Ovary (tissue), 9 donors: ENCODE results near the gene RRP1B. TPM values are rescaled to one million over a fixed set of nuclear protein-coding genes. Genes with fewer than 3 reads are reported as not detected.

ENCODE experiments used
- DNase-seq, 5 donors: peaks; one replicate each; pipeline ENCODE4 v3.0.0-alpha.2; 2019 to 2020
- H3K27ac ChIP-seq, 2 donors: fragments of 200-600 bp; one replicate each; pipeline versions ENCODE4 v1.5.1 to v1.8.0; 2019 to 2022
- H3K27me3 ChIP-seq: fragments of 200-600 bp; one replicate; pipeline ENCODE4 v1.8.0; 2022
- H3K36me3 ChIP-seq: fragments of 200-600 bp; sonication (generic); one replicate; pipeline ENCODE4 v1.5.1; 2019
- H3K4me1 ChIP-seq: one replicate; pipeline ENCODE4 v1.8.1; 2013; ENCODE audit warnings: mild to moderate bottlenecking, moderate library complexity; ENCODE audit not compliant: insufficient read depth
- H3K4me3 ChIP-seq: fragments of 200-600 bp; sonication (generic); one replicate; pipeline ENCODE4 v1.5.1; 2017
- H3K9me3 ChIP-seq, 2 donors: fragments of 200-600 bp in 1 of 2; sonication (generic) in 1 of 2; one replicate each; pipeline versions ENCODE4 v1.5.1 to v1.8.1; 2013 to 2019; ENCODE audit warnings: mild to moderate bottlenecking in 1 of 2, moderate library complexity in 1 of 2
- EP300 ChIP-seq: sonication (generic); formaldehyde crosslinking; IDR thresholded peaks from one replicate; pipeline ENCODE4 v1.6.1; 2017; ENCODE audit warnings: antibody characterized with exemption
- POLR2A ChIP-seq: fragments of 450-650 bp; IDR thresholded peaks from one replicate; pipeline ENCODE4 v1.6.1; 2017; ENCODE audit warnings: antibody characterized with exemption, mild to moderate bottlenecking, moderate library complexity
- WGBS, 3 donors: extraction: QIAGEN DNeasy Blood & Tissue Kit in 1 of 3; methylation state at CpG; one replicate each; pipeline versions ENCODE4 v1.1.5 to v1.1.7; 2013 to 2017; 5-methylcytosine and 5-hydroxymethylcytosine counted together
- intact Hi-C, 4 donors: fragments of 100-400 bp; cut with DNase I; formaldehyde crosslinking; loops; one replicate each; pipeline versions ENCODE4 v1.11.0 to v1.15.1; 2022 to 2023
- polyA plus RNA-seq, 2 donors: library from polyadenylated mRNA; stranded (reverse); fragments of 200-250 nt in 1 of 2; fragments of 350-450 nt in 1 of 2; fragmentation: Illumina TruSeq in 1 of 2; extraction: RNeasy Lipid Tissue Mini Kit (QIAGEN cat#74804) in 1 of 2; gene quantifications; one replicate each; pipeline ENCODE4 v1.2.3, GENCODE V29; 2013 to 2014
- total RNA-seq, 7 donors: library from RNA; depleted of rRNA in 2 of 7; stranded (reverse); fragments of >200 nt in 2 of 7; fragmentation: NEBNext Ultra II Directional in 3 of 7; extraction: Animal tissue kit (Norgen Biotek cat#: 25700) in 3 of 7; gene quantifications; one replicate each; pipeline versions ENCODE4 v1.1.0 to v1.2.4, GENCODE V29; 2016 to 2023
- TF ChIP-seq, protein P1 (sequence below), 3 donors: fragments of 450-650 bp in 2 of 3; fragments of 200-600 bp in 1 of 3; IDR thresholded peaks; one replicate each; pipeline versions ENCODE4 v1.5.1 to v1.8.0; 2016 to 2022; ENCODE audit warnings: antibody characterized with exemption in 3 of 3, mild to moderate bottlenecking in 1 of 3
- donor health status: DM: no; HTN: no; CAD: no; lungs with moderate emphysema.
- donor health status: DM: no; HTN: no; CAD: no.
- donor health status: Bipolar disorder and iron deficiency.
- donor health status: DM: yes; HTN: yes; CAD: no.
- donor health status: DM: no; HTN: no; CAD: no.
- donor health status: DM: yes; HTN: yes; CAD: no.

The RRP1B gene
- total and polyA plus RNA-seq, 9 donors, result 11.3 to 31.8 (median 28.4) TPM

GRCh38 chr21:43701936-43702784 lies 42.8 kb downstream of the RRP1B start:
- H3K9me3 ChIP-seq, result no peaks in the 10 kb centered on the region

DNA sequence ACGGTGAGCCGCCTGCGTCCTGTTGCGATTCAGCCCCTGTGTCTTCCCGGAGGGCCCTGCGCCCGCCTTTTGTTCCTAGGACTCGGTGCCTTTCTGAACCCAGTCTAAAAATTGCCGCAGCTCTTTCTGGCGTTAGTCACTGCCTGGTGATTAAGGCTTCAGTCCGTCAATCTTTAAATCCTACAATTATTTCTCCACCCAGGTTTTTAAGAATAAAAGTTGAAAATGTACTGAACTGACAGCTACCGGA lies 43.4 kb downstream of the RRP1B start:
- H3K27ac ChIP-seq, result no peak overlapping the region
- WGBS, 3 donors, result 17 to 52% (median 31%) methylated on average over 12 of the region's 12 CpGs
- no peak for DNase-seq
- intact Hi-C loops, result loop anchor here in 1 of 4 donors (5.0 kb wide), 1 partner anchor 370 kb away; no protein-coding TSS in a partner anchor
- H3K36me3 ChIP-seq, result no peaks in the 10 kb centered on the region
- H3K9me3 ChIP-seq, result no peaks in the 10 kb centered on the region
- TF ChIP-seq, protein P1, sequence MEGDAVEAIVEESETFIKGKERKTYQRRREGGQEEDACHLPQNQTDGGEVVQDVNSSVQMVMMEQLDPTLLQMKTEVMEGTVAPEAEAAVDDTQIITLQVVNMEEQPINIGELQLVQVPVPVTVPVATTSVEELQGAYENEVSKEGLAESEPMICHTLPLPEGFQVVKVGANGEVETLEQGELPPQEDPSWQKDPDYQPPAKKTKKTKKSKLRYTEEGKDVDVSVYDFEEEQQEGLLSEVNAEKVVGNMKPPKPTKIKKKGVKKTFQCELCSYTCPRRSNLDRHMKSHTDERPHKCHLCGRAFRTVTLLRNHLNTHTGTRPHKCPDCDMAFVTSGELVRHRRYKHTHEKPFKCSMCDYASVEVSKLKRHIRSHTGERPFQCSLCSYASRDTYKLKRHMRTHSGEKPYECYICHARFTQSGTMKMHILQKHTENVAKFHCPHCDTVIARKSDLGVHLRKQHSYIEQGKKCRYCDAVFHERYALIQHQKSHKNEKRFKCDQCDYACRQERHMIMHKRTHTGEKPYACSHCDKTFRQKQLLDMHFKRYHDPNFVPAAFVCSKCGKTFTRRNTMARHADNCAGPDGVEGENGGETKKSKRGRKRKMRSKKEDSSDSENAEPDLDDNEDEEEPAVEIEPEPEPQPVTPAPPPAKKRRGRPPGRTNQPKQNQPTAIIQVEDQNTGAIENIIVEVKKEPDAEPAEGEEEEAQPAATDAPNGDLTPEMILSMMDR (IDR thresholded peaks at IDR 0.05), result no peak
- TF ChIP-seq EP300, result no peak
- TF ChIP-seq POLR2A, result no peak
- H3K4me1 ChIP-seq, result peaks cover 9% of the 10 kb centered on the region
- H3K4me3 ChIP-seq, result no peak overlapping the region
- H3K27me3 ChIP-seq, result no peaks in the 10 kb centered on the region

More at GRCh38 chr21:43701936-43702784, 42.8 kb downstream of the RRP1B start:
- TF ChIP-seq, protein P1 (IDR thresholded peaks at IDR 0.05), result no peak
- no peak for TF ChIP-seq POLR2A
- no peak for TF ChIP-seq EP300
- H3K4me1 ChIP-seq, result peaks cover 9% of the 10 kb centered on the region
- no peak for DNase-seq
- H3K27me3 ChIP-seq, result no peaks in the 10 kb centered on the region
- H3K27ac ChIP-seq, result no peak overlapping the region
- H3K36me3 ChIP-seq, result no peaks in the 10 kb centered on the region
- no peak overlapping the region for H3K4me3 ChIP-seq
- WGBS, 3 donors, result 54 to 70% (median 62%) methylated on average over 29 of the region's 29 CpGs
- intact Hi-C loops, result loop anchor here in 1 of 4 donors (5.0 kb wide), 1 partner anchor 370 kb away; no protein-coding TSS in a partner anchor

DNA sequence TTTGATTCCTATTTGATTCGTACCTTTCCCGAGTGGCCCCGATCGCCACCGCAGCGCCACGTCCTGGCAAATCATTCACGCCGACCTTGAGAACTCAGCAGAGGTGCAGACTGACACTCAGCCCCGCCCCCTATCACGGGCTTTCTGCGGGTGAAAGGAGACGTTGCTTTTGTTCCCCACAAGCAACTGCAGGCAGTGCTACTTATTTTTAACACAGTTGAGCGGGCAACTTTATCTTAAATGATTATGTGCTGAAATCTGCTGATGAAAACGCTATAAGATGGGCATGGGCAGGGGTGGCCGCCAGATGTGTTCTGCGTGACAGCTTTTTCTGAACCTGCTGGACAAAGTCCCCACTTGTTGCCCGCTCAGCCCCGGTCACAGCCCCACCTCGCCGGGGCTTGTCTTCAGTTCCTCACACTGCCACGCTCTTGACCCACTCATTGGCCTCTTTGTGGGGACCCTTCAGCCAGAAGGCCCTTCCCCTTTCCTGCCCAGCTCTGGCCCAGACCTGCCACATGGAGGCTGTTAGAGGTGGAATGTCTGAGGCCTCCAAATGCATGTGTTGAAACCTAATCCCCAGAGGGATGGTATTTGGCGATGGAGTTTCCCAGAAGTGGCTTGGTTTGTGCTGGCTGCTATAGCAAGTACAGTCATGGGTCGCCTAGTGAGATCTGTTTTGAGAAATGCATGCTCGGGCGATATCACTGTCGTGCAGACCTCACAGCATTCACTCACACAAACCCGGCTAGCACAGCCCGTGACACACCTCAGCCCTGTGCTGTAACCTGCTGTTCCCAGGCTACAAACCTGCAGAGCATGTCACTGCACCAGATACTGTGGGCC lies 43.9 kb downstream of the RRP1B start:
- Histone ChIP-seq H3K27ac (no peak overlapping the region), H3K9me3 (no peaks in the 10 kb centered on the region), H3K4me3 (no peak overlapping the region), H3K36me3 (no peaks in the 10 kb centered on the region), H3K27me3 (no peaks in the 10 kb centered on the region), H3K4me1 (peaks cover 9% of the 10 kb centered on the region)
- DNase-seq, result peak in 2 of 5 donors; percentile 33 to 59
- TF ChIP-seq POLR2A (no peak), EP300 (no peak)
- TF ChIP-seq, protein P1 (IDR thresholded peaks at IDR 0.05), result no peak
- intact Hi-C loops, result loop anchor here in 1 of 4 donors (5.0 kb wide), 1 partner anchor 371 kb away; no protein-coding TSS in a partner anchor
- 35 to 41% (median 38%) methylated on average over 28 to 29 of the region's 29 CpGs for WGBS, 3 donors

DNA sequence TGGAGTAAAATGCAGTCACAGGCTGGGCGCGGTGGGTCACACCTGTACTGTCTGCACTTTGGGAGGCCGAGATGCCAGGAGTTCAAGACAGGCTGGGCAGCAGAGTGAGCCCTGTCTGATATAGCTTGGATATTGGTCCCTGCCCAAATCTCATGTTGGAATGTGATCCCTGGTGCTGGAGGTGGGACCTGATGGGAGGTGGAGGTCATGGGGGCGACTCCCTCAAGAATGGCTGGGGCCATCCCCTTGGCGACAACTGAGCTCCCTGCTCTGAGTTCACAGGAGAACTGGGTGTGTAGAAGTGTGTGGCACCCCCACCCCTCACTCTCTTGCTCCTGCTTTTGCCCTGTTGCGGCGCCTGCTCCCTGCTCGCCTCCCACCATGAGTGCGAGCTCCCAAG lies 48.1 kb downstream of the RRP1B start:
- 77 to 87% (median 78%) methylated on average over 9 of the region's 9 CpGs for WGBS, 3 donors
- Histone ChIP-seq H3K27ac (no peak overlapping the region), H3K9me3 (no peaks in the 10 kb centered on the region), H3K4me3 (no peak overlapping the region), H3K4me1 (peaks cover 6% of the 10 kb centered on the region), H3K27me3 (no peaks in the 10 kb centered on the region), H3K36me3 (no peaks in the 10 kb centered on the region)
- TF ChIP-seq, protein P1 (IDR thresholded peaks at IDR 0.05), result no peak
- no peak for TF ChIP-seq EP300
- DNase-seq, result no peak
- intact Hi-C loops, result no loop called here
